K562 (cell line): Measurements from ENCODE around the gene NUCKS1. TPM values are rescaled to one million over a fixed set of nuclear protein-coding genes. Genes with fewer than 3 reads are reported as not detected.
A peak's percentile ranks its signal among the peaks of the same experiment; 100 is the strongest.

Experiments
- ARID2 ChIP-seq: fragments of 450-650 bp; IDR thresholded peaks from 2 replicates; pipeline ENCODE4 v1.6.1; 2017; ENCODE audit warnings: antibody characterized with exemption, mild to moderate bottlenecking
- CUX1 ChIP-seq: fragments of 200-800 bp; sonication (Bioruptor generic); IDR thresholded peaks from 2 replicates; pipeline ENCODE4 v1.6.1; 2016; ENCODE audit warnings: missing genetic modification characterization, missing compliant biosample characterization
- DLX4 ChIP-seq: fragments of 250-450 bp; sonication (Bioruptor Pico); IDR thresholded peaks from 2 replicates; pipeline ENCODE4 v1.6.1; 2021; ENCODE audit warnings: mild to moderate bottlenecking
- E2F3 ChIP-seq: fragments of 250-450 bp; sonication (Bioruptor Pico); IDR thresholded peaks from 2 replicates; pipeline ENCODE4 v1.4.0; 2020; ENCODE audit warnings: mild to moderate bottlenecking
- FOXO4 ChIP-seq: fragments of 450-650 bp; formaldehyde crosslinking; IDR thresholded peaks from 2 replicates; pipeline ENCODE4 v1.4.0; 2020; ENCODE audit warnings: mild to moderate bottlenecking, moderate library complexity
- GTF2F1 ChIP-seq: IDR thresholded peaks from 2 replicates; pipeline ENCODE4 v1.6.1; 2011; ENCODE audit warnings: low read depth, low read length, improper control_type of control experiment
- MCM2 ChIP-seq: fragments of 450-650 bp; IDR thresholded peaks from 2 replicates; pipeline ENCODE4 v1.6.1; 2017; ENCODE audit warnings: low read depth, mild to moderate bottlenecking
- NCOA4 ChIP-seq: fragments of 450-650 bp; IDR thresholded peaks from 2 replicates; pipeline ENCODE4 v1.6.1; 2018; ENCODE audit warnings: mild to moderate bottlenecking; ENCODE audit not compliant: partially characterized antibody
- NFIX ChIP-seq: fragments of 250-450 bp; sonication (Bioruptor Pico); IDR thresholded peaks from 2 replicates; pipeline ENCODE4 v1.4.0; 2020; ENCODE audit warnings: low read depth, mild to moderate bottlenecking, moderate library complexity
- NKRF ChIP-seq: fragments of 450-650 bp; IDR thresholded peaks from 2 replicates; pipeline ENCODE4 v1.6.1; 2016; ENCODE audit warnings: borderline replicate concordance
- PHTF2 ChIP-seq: fragments of 250-450 bp; sonication (Bioruptor Pico); IDR thresholded peaks from 2 replicates; pipeline ENCODE4 v1.5.0; 2021; ENCODE audit warnings: mild to moderate bottlenecking
- ZNF589 ChIP-seq: fragments of 200-800 bp; sonication (Bioruptor generic); IDR thresholded peaks from 2 replicates; pipeline ENCODE4 v1.6.1; 2016; ENCODE audit warnings: low read depth, missing genetic modification characterization, missing compliant biosample characterization
- ZNF707 ChIP-seq: fragments of 250-450 bp; sonication (Bioruptor Pico); conservative IDR thresholded peaks from 2 replicates; pipeline ENCODE4 v1.8.0; 2022; ENCODE audit warnings: inconsistent platforms, mild to moderate bottlenecking, moderate library complexity
- polyA plus RNA-seq, 8 experiments: library from polyadenylated mRNA; depleted of rRNA in 4 of 8; stranded (reverse) in 5 of 8; unstranded in 3 of 8; fragments of >200 nt; fragmentation: Nextera tagmentation in 2 of 8; fragmentation: Illumina TruSeq in 1 of 8; extraction: Ambion mirVana in 2 of 8; extraction: Trizol in 1 of 8; gene quantifications; 2 replicates each; pipeline versions ENCODE4 v1.2.1 to v1.2.3, GENCODE V29; 2011 to 2014; ENCODE audit warnings: inconsistent platforms in 1 of 8, missing spikeins in 1 of 8
- total RNA-seq, 7 experiments: library from RNA; depleted of rRNA in 6 of 7; stranded (reverse); fragments of >200 nt in 6 of 7; fragmentation: Illumina TruSeq in 2 of 7; extraction: Trizol in 2 of 7; gene quantifications; 2 replicates each; pipeline versions ENCODE4 v1.2.1 to v1.2.3, GENCODE V29; 2011 to 2021; ENCODE audit warnings: low replicate concordance in 1 of 7
- TF ChIP-seq, protein P1 (sequence below): fragments of 450-650 bp; formaldehyde crosslinking; IDR thresholded peaks from 2 replicates; pipeline ENCODE4 v1.4.0; 2020; ENCODE audit warnings: mild to moderate bottlenecking
- TF ChIP-seq, protein P2 (sequence below): fragments of 250-450 bp; sonication (Bioruptor Pico); IDR thresholded peaks from 2 replicates; pipeline ENCODE4 v1.5.0; 2020; ENCODE audit warnings: mild to moderate bottlenecking

NUCKS1 gene
- total and polyA plus RNA-seq, 9 of the 15 experiments (the other 6 are each of a cell fraction or from before 2014, with no cell fraction given): 66.7 to 244 (median 149) TPM

DNA sequence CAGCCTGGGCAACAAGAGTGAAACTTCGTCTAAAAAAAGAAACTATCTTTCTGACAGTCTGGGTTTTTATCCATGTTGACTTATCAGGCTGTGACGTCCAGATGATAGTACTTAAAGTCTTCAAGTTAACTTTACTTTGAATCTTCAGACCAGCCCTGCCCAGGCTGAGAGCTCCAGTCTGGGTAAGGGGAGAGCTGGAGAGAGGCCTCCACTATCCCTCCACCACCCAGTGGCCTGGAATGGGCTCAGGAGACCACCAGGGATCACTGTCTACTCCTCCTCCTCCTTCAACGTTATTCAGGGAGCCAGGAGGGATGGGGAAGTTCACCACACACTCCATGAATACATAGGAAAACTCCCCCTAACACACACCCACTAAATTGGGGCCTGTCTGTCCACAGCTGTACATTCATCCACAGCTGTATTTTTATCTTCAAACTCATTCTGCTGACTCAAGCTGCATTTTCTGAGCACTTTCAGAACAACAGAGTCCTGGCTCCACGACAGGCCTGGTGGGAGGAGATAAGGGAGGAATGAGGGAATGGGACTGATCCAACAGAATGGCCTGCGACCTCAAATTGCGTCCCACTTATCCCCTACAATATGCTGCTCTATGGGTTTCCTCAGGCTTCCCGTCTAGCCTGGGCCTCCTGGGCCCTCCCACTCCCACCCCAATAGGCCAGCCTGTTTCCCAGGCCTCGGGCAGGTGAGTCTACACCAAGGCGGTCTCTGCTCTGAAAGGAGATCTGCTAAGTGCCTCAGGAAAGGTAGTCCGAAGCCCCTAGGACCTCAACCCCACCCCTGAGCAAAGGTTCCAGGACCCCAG is 71.5 kb downstream of the NUCKS1 start (continued):
- TF ChIP-seq NKRF (peak; percentile 62; the same call in 1 of the 2 replicates), GTF2F1 (no peak), FOXO4 (CRISPR knock-in tag) (no peak), NCOA4 (no peak), NFIX (CRISPR knock-in tag) (no peak), PHTF2 (CRISPR knock-in tag) (no peak), ARID2 (no peak), ZNF589 (CRISPR knock-in tag) (peak; percentile 98), CUX1 (CRISPR knock-in tag) (peak; percentile 89; the same call in 1 of the 2 replicates), ZNF707 (no peak), MCM2 (no peak), E2F3 (CRISPR knock-in tag) (no peak), DLX4 (CRISPR knock-in tag) (no peak)
- TF ChIP-seq, protein P1, sequence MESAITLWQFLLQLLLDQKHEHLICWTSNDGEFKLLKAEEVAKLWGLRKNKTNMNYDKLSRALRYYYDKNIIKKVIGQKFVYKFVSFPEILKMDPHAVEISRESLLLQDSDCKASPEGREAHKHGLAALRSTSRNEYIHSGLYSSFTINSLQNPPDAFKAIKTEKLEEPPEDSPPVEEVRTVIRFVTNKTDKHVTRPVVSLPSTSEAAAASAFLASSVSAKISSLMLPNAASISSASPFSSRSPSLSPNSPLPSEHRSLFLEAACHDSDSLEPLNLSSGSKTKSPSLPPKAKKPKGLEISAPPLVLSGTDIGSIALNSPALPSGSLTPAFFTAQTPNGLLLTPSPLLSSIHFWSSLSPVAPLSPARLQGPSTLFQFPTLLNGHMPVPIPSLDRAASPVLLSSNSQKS (CRISPR knock-in tag): peak; percentile 81; the same call in 1 of the 2 replicates
- TF ChIP-seq, protein P2, sequence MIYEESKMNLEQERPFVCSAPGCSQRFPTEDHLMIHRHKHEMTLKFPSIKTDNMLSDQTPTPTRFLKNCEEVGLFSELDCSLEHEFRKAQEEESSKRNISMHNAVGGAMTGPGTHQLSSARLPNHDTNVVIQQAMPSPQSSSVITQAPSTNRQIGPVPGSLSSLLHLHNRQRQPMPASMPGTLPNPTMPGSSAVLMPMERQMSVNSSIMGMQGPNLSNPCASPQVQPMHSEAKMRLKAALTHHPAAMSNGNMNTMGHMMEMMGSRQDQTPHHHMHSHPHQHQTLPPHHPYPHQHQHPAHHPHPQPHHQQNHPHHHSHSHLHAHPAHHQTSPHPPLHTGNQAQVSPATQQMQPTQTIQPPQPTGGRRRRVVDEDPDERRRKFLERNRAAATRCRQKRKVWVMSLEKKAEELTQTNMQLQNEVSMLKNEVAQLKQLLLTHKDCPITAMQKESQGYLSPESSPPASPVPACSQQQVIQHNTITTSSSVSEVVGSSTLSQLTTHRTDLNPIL (CRISPR knock-in tag): no peak
